H1 (cell line): ENCODE measurements around the gene CBY1. TPM values are rescaled to one million over a fixed set of nuclear protein-coding genes. Genes with fewer than 3 reads are reported as not detected.

Source experiments
- CTCF ChIA-PET: fragments of 300-600 bp; sonication (Branson Sonifier 250); formaldehyde crosslinking; loops from one replicate; lab custom pipeline; 2021; ENCODE audit not compliant: partially characterized antibody; lab: Charles Lee
- POLR2A ChIA-PET: fragments of 300-600 bp; sonication (Branson Sonifier 250); formaldehyde crosslinking; loops from one replicate; lab custom pipeline; 2021; ENCODE audit warnings: inconsistent platforms; ENCODE audit not compliant: partially characterized antibody; lab: Charles Lee
- DNase-seq, 2 experiments: peaks; one replicate each; pipeline versions ENCODE4 v3.0.0 to v3.0.0-alpha.2; 2010 to 2022; ENCODE audit warnings: low spot score in 2 of 2, low read depth in 1 of 2, mixed read lengths in 1 of 2
- FAIRE-seq: peaks from 2 replicates; lab custom pipeline; 2011; peaks lifted over from hg19 to GRCh38; lab: Jason Lieb, UNC
- H2AFZ ChIP-seq: 2 replicates; pipeline ENCODE4 v1.8.1; 2012; ENCODE audit warnings: low read length, inconsistent platforms
- H2AK5ac ChIP-seq: 2 replicates; pipeline ENCODE4 v1.6.1; 2013; ENCODE audit warnings: low read depth, low read length
- H2BK120ac ChIP-seq: replicated peaks from 2 replicates; pipeline ENCODE3; 2013; ENCODE audit warnings: low read depth, low read length, inconsistent platforms
- H2BK12ac ChIP-seq: 2 replicates; pipeline ENCODE4 v1.6.1; 2013; ENCODE audit warnings: low read depth, low read length
- H2BK15ac ChIP-seq: 2 replicates; pipeline ENCODE4 v1.6.1; 2013; ENCODE audit warnings: low read length
- H2BK20ac ChIP-seq: 2 replicates; pipeline ENCODE4 v1.6.1; 2013; ENCODE audit warnings: low read length
- H2BK5ac ChIP-seq: 2 replicates; pipeline ENCODE4 v1.6.1; 2013; ENCODE audit warnings: low read depth, low read length
- H3K14ac ChIP-seq: 2 replicates; pipeline ENCODE4 v1.6.1; 2013; ENCODE audit warnings: inconsistent platforms; ENCODE audit not compliant: insufficient read length
- H3K18ac ChIP-seq: 2 replicates; pipeline ENCODE4 v1.6.1; 2013; ENCODE audit warnings: low read length; ENCODE audit errors: extremely low read depth
- H3K23ac ChIP-seq: 2 replicates; pipeline ENCODE4 v1.6.1; 2013; ENCODE audit warnings: inconsistent platforms; ENCODE audit not compliant: insufficient read length
- H3K23me2 ChIP-seq: 2 replicates; pipeline ENCODE4 v1.6.1; 2013; ENCODE audit warnings: low read depth, low read length
- H3K27ac ChIP-seq: 2 replicates; pipeline ENCODE4 v1.6.1; 2011; ENCODE audit warnings: low read depth, low read length, inconsistent platforms
- H3K27me3 ChIP-seq, 4 experiments: replicated peaks in 1 of 4; 1 replicate in 1 of 4; 2 replicates in 3 of 4; pipeline versions ENCODE4 v1.6.1 to v1.8.1; 2011 to 2013; ENCODE audit warnings: low read length in 3 of 4, mild to moderate bottlenecking in 3 of 4, inconsistent platforms in 2 of 4, mixed read lengths in 2 of 4, moderate library complexity in 1 of 4; ENCODE audit not compliant: control insufficient read depth in 3 of 4, insufficient read depth in 3 of 4; ENCODE audit errors: extremely low read depth in 1 of 4
- H3K36me3 ChIP-seq, 4 experiments: 2 replicates each; pipeline versions ENCODE4 v1.6.1 to v1.8.1; 2011 to 2013; ENCODE audit warnings: mild to moderate bottlenecking in 4 of 4, low read length in 3 of 4, moderate library complexity in 2 of 4, control low read depth in 1 of 4, inconsistent platforms in 1 of 4; ENCODE audit not compliant: insufficient read depth in 4 of 4, control insufficient read depth in 2 of 4
- H3K4ac ChIP-seq: replicated peaks from 2 replicates; pipeline ENCODE3; 2013; ENCODE audit warnings: low read length, low read depth, mixed read lengths, inconsistent platforms; ENCODE audit not compliant: insufficient read length
- H3K4me1 ChIP-seq, 4 experiments: replicated peaks in 1 of 4; 1 replicate in 1 of 4; 2 replicates in 3 of 4; pipeline versions ENCODE4 v1.6.1 to v1.8.1; 2011 to 2013; ENCODE audit warnings: low read length in 3 of 4, inconsistent platforms in 2 of 4, mixed read lengths in 1 of 4; ENCODE audit not compliant: insufficient read depth in 4 of 4, control insufficient read depth in 3 of 4
- H3K4me2 ChIP-seq, 2 experiments: 2 replicates each; pipeline versions ENCODE4 v1.6.1 to v1.8.1; 2011 to 2013; ENCODE audit warnings: low read depth in 2 of 2, low read length in 2 of 2, control low read depth in 1 of 2, inconsistent platforms in 1 of 2, mild to moderate bottlenecking in 1 of 2; ENCODE audit not compliant: insufficient read depth in 1 of 2
- H3K4me3 ChIP-seq, 4 experiments: fragments of 200-600, 300-600 bp in 1 of 4; sonication (generic), shearing (Covaris generic), sonication (Bioruptor Twin) in 1 of 4; 2 replicates each; pipeline versions ENCODE4 v1.5.1 to v1.8.1; 2011 to 2016; ENCODE audit warnings: low read length in 4 of 4, low read depth in 3 of 4, control low read depth in 2 of 4, inconsistent platforms in 2 of 4, mild to moderate bottlenecking in 2 of 4, mixed read lengths in 1 of 4, moderate library complexity in 1 of 4; ENCODE audit not compliant: insufficient read depth in 2 of 4; ENCODE audit errors: extremely low read depth in 1 of 4
- H3K56ac ChIP-seq: replicated peaks from 2 replicates; pipeline ENCODE3; 2013; ENCODE audit warnings: low read depth, mild to moderate bottlenecking, mixed read lengths, low read length, inconsistent platforms; ENCODE audit not compliant: insufficient read length
- H3K79me1 ChIP-seq: 2 replicates; pipeline ENCODE4 v1.6.1; 2013; ENCODE audit warnings: low read depth, low read length, control low read depth
- H3K79me2 ChIP-seq, 2 experiments: 2 replicates each; pipeline versions ENCODE4 v1.6.1 to v1.8.1; 2012 to 2013; ENCODE audit warnings: low read length in 2 of 2, mild to moderate bottlenecking in 2 of 2, inconsistent platforms in 1 of 2; ENCODE audit not compliant: insufficient read depth in 2 of 2, control insufficient read depth in 1 of 2
- H3K9ac ChIP-seq, 4 experiments: replicated peaks in 1 of 4; 1 replicate in 1 of 4; 2 replicates in 3 of 4; pipeline versions ENCODE4 v1.6.1 to v1.8.1; 2011 to 2013; ENCODE audit warnings: low read depth in 3 of 4, low read length in 3 of 4, control low read depth in 2 of 4, mild to moderate bottlenecking in 2 of 4, moderate library complexity in 2 of 4, inconsistent platforms in 1 of 4; ENCODE audit errors: extremely low read depth in 1 of 4
- H3K9me3 ChIP-seq, 2 experiments: 2 replicates each; pipeline versions ENCODE4 v1.6.1 to v1.8.1; 2012 to 2013; ENCODE audit warnings: mild to moderate bottlenecking in 2 of 2, moderate library complexity in 2 of 2, control low read depth in 1 of 2, inconsistent platforms in 1 of 2, low read depth in 1 of 2, low read length in 1 of 2, mixed read lengths in 1 of 2; ENCODE audit not compliant: insufficient read depth in 2 of 2
- H4K20me1 ChIP-seq, 2 experiments: replicated peaks in 1 of 2; 2 replicates each; pipeline versions ENCODE3 to v1.8.1; 2011 to 2013; ENCODE audit warnings: inconsistent platforms in 2 of 2, low read length in 2 of 2, mild to moderate bottlenecking in 1 of 2; ENCODE audit not compliant: insufficient read depth in 2 of 2, control insufficient read depth in 1 of 2
- H4K5ac ChIP-seq: 2 replicates; pipeline ENCODE4 v1.6.1; 2013; ENCODE audit warnings: low read length, low read depth, mixed read lengths, inconsistent platforms; ENCODE audit not compliant: insufficient read length
- H4K8ac ChIP-seq: 2 replicates; pipeline ENCODE4 v1.8.0; 2013; ENCODE audit warnings: mild to moderate bottlenecking, moderate library complexity, low read length, inconsistent platforms; ENCODE audit not compliant: insufficient read depth; ENCODE audit errors: extremely low read depth
- H4K91ac ChIP-seq: replicated peaks from 2 replicates; pipeline ENCODE3; 2013; ENCODE audit warnings: low read length, mixed read lengths, inconsistent platforms; ENCODE audit not compliant: insufficient read length
- EGR1 ChIP-seq: IDR thresholded peaks from 2 replicates; pipeline ENCODE4 v1.6.1; 2011; ENCODE audit warnings: low read depth, low read length, borderline replicate concordance
- FOSL1 ChIP-seq: IDR thresholded peaks from 2 replicates; pipeline ENCODE4 v1.6.1; 2011; ENCODE audit warnings: mild to moderate bottlenecking, low read depth, low read length, moderate library complexity; ENCODE audit not compliant: insufficient read depth
- GABPA ChIP-seq: IDR thresholded peaks from 2 replicates; pipeline ENCODE4 v1.6.1; 2011; ENCODE audit warnings: mild to moderate bottlenecking, low read length, moderate library complexity, borderline replicate concordance; ENCODE audit not compliant: insufficient read depth
- WGBS, 2 experiments: shearing (Covaris generic) in 1 of 2; methylation state at CpG; one replicate each; pipeline versions ENCODE4 v1.1.6 to v1.1.7; 2013 to 2015; ENCODE audit warnings: low lambda C conversion rate in 2 of 2, mixed read lengths in 2 of 2, inconsistent platforms in 1 of 2, low coverage in 1 of 2, missing lambda C conversion rate in 1 of 2; ENCODE audit not compliant: insufficient replicate concordance in 2 of 2, insufficient coverage in 1 of 2, insufficient read length in 1 of 2; ENCODE audit errors: extremely low coverage in 1 of 2, missing lambda C conversion rate in 1 of 2; 5-methylcytosine and 5-hydroxymethylcytosine counted together
- polyA plus RNA-seq, 7 experiments: library from polyadenylated mRNA; depleted of rRNA in 3 of 7; stranded (reverse) in 5 of 7; unstranded in 2 of 7; fragments of >200 nt in 5 of 7; fragments of 200-250 nt in 2 of 7; gene quantifications; 1 replicate in 5 of 7; 2 replicates in 1 of 7; 4 replicates in 1 of 7; pipeline versions ENCODE4 v1.2.1 to v1.2.3, GENCODE V29; 2011 to 2013; ENCODE audit warnings: missing spikeins in 2 of 7, mixed read lengths in 2 of 7
- total RNA-seq: library from RNA; stranded (reverse); fragmentation: NEBNext Ultra II Directional; extraction: Animal tissue kit (Norgen Biotek cat#: 25700); gene quantifications from 2 replicates; pipeline ENCODE4 v1.2.1, GENCODE V29; 2021

CBY1 gene
- total and polyA plus RNA-seq, 2 of the 8 experiments (the other 6 are each of a cell fraction or from before 2014, with no cell fraction given), result 23.2 to 30.2 TPM

- peaks cover 4 to 11% (median 7%) of the 10 kb centered on the region in 4 experiments for H3K4me1 ChIP-seq
- no peak overlapping the region; a peak in 1 of 8 replicates for H3K4me3 ChIP-seq
- DNase-seq, result no peak
- H3K4me2 ChIP-seq, result peak overlapping the region; percentile 1 to 47; a peak in 3 of 4 replicates
- no peaks in the 10 kb centered on the region for H3K9me3 ChIP-seq
- H3K4ac ChIP-seq, result no peak overlapping the region
- H4K5ac ChIP-seq, result no peak overlapping the region
- H2BK20ac ChIP-seq, result no peak overlapping the region
- CTCF ChIA-PET, result interaction anchor here (0.6 to 5.1 kb wide), 7 partner anchors 10 to 666 kb away, joined by 3 to 26 read pairs (median 4); partner anchors contain the start of gene TOMM22
- H2BK12ac ChIP-seq, result no peak overlapping the region
- no peak overlapping the region for H3K23ac ChIP-seq
- no peak overlapping the region for H2BK120ac ChIP-seq
- POLR2A ChIA-PET, result interaction anchor here (0.6 to 1.3 kb wide), 7 partner anchors 15 to 599 kb away, joined by 3 to 4 read pairs (median 3); no protein-coding TSS in a partner anchor
- no peaks in the 10 kb centered on the region for H3K23me2 ChIP-seq
- 79% methylated on average over 11 of the region's 11 CpGs; no CpG with 5 or more reads in 1 of the 2 experiments for WGBS, 2 experiments
- 0 out of 2 replicates have a peak overlapping the region, but pooled peaks have one; percentile 10 for H2BK5ac ChIP-seq
- H4K20me1 ChIP-seq, result peaks cover 15 to 34% of the 10 kb centered on the region in 2 experiments
- H3K14ac ChIP-seq, result no peak overlapping the region
- no peak overlapping the region for H2BK15ac ChIP-seq
- TF ChIP-seq FOSL1 (no peak), GABPA (no peak), EGR1 (no peak)
- H4K8ac ChIP-seq, result no peak overlapping the region
- H3K79me2 ChIP-seq, result peaks cover 15 to 82% of the 10 kb centered on the region in 2 experiments
- no peak overlapping the region; a peak in 1 of 7 replicates for H3K9ac ChIP-seq
- H3K56ac ChIP-seq, result no peak overlapping the region
- no peak overlapping the region for H3K27ac ChIP-seq
- no peak overlapping the region for H3K18ac ChIP-seq
- 0 out of 2 replicates have a peak overlapping the region, but pooled peaks have one; percentile 7 for H2AK5ac ChIP-seq
- no peaks in the 10 kb centered on the region for H3K27me3 ChIP-seq
- H2AFZ ChIP-seq, result no peak overlapping the region
- H3K36me3 ChIP-seq, result peaks cover under 1 to 43% (median 18%) of the 10 kb centered on the region in 4 experiments; a peak in 6 of 8 replicates
- FAIRE-seq, result no peak
- H4K91ac ChIP-seq, result no peak overlapping the region
- H3K79me1 ChIP-seq, result peaks cover 24% of the 10 kb centered on the region
Measured at GRCh38 chr22:38712486-38713207, 56.2 kb downstream of the CBY1 start.
